HepG2 (cell line): ENCODE measurements around the gene ORC6. TPM values are rescaled to one million over a fixed set of nuclear protein-coding genes. Genes with fewer than 3 reads are reported as not detected.
A peak's percentile ranks its signal among the peaks of the same experiment; 100 is the strongest.

ENCODE experiments used
- AKNA ChIP-seq: sonication (generic); formaldehyde crosslinking; IDR thresholded peaks from 2 replicates; pipeline ENCODE4 v1.4.0; 2020; ENCODE audit warnings: missing genetic modification reagents, borderline replicate concordance
- CENPBD1 ChIP-seq: sonication (generic); formaldehyde crosslinking; IDR thresholded peaks from 2 replicates; pipeline ENCODE4 v1.8.0; 2022; ENCODE audit warnings: missing genetic modification reagents, low read depth, mild to moderate bottlenecking, borderline replicate concordance
- HIVEP1 ChIP-seq: sonication (generic); formaldehyde crosslinking; IDR thresholded peaks from 2 replicates; pipeline ENCODE4 v1.4.0; 2020; ENCODE audit warnings: mild to moderate bottlenecking, missing genetic modification reagents
- MIER2 ChIP-seq: IDR thresholded peaks from 2 replicates; pipeline ENCODE4 v1.6.1; 2016; ENCODE audit warnings: missing biosample characterization, missing genetic modification reagents
- SCMH1 ChIP-seq: sonication (generic); formaldehyde crosslinking; IDR thresholded peaks from 2 replicates; pipeline ENCODE4 v1.9.0; 2021; ENCODE audit warnings: missing genetic modification reagents, mild to moderate bottlenecking, borderline replicate concordance
- YEATS2 ChIP-seq: sonication (generic); formaldehyde crosslinking; IDR thresholded peaks from 2 replicates; pipeline ENCODE4 v1.4.0; 2020; ENCODE audit warnings: missing genetic modification reagents, borderline replicate concordance
- ZNF501 ChIP-seq: sonication (generic); formaldehyde crosslinking; IDR thresholded peaks from 2 replicates; pipeline ENCODE4 v1.5.1; 2020; ENCODE audit warnings: mild to moderate bottlenecking, moderate library complexity, missing genetic modification reagents
- ZNF589 ChIP-seq: sonication (generic); formaldehyde crosslinking; conservative IDR thresholded peaks from 2 replicates; pipeline ENCODE4 v1.8.0; 2022; ENCODE audit warnings: mild to moderate bottlenecking, moderate library complexity, missing genetic modification reagents
- ZNF672 ChIP-seq: sonication (generic); formaldehyde crosslinking; IDR thresholded peaks from 2 replicates; pipeline ENCODE4 v1.8.1; 2022; ENCODE audit warnings: missing genetic modification reagents
- ZNF773 ChIP-seq: sonication (generic); formaldehyde crosslinking; IDR thresholded peaks from 2 replicates; pipeline ENCODE4 v1.4.0; 2020; ENCODE audit warnings: missing genetic modification reagents, borderline replicate concordance
- ZNF879 ChIP-seq: sonication (generic); formaldehyde crosslinking; IDR thresholded peaks from 2 replicates; pipeline ENCODE4 v1.8.1; 2023; ENCODE audit warnings: missing genetic modification reagents
- polyA plus RNA-seq, 8 experiments: library from polyadenylated mRNA; depleted of rRNA in 3 of 8; stranded (reverse) in 7 of 8; unstranded in 1 of 8; fragments of >200 nt; fragmentation: Illumina TruSeq in 4 of 8; extraction: Trizol in 4 of 8; gene quantifications; 2 replicates each; pipeline versions ENCODE4 v1.2.1 to v1.2.3, GENCODE V29; 2011 to 2016; ENCODE audit warnings: low read depth in 4 of 8, missing spikeins in 1 of 8, mixed read lengths in 1 of 8; ENCODE audit not compliant: insufficient read depth in 1 of 8
- total RNA-seq, 5 experiments: library from RNA; depleted of rRNA; stranded (reverse); fragments of >200 nt; fragmentation: Illumina TruSeq; extraction: Trizol; gene quantifications; 2 replicates each; pipeline ENCODE4 v1.2.3, GENCODE V29; 2016; ENCODE audit warnings: low read depth in 1 of 5
- TF ChIP-seq, protein P1 (sequence below): sonication (generic); formaldehyde crosslinking; IDR thresholded peaks from 2 replicates; pipeline ENCODE4 v1.4.0; 2020; ENCODE audit warnings: missing genetic modification reagents
- TF ChIP-seq, protein P2 (sequence below): sonication (generic); formaldehyde crosslinking; IDR thresholded peaks from 2 replicates; pipeline ENCODE4 v1.8.1; 2023; ENCODE audit warnings: mild to moderate bottlenecking, moderate library complexity, missing genetic modification reagents

Gene ORC6
- total and polyA plus RNA-seq, 2 of the 13 experiments (the other 11 are each of a cell fraction or from before 2014, with no cell fraction given) = 34.2 to 69.8 TPM

GRCh38 chr16:46689365-46690280 is at the start of gene ORC6 (continued):
- TF ChIP-seq YEATS2 (CRISPR knock-in tag) (no peak; the same call in 1 of the 2 replicates), ZNF501 (CRISPR knock-in tag) (0 out of 2 replicates have a peak, but pooled peaks have one; percentile 15), ZNF879 (CRISPR knock-in tag) (no peak), ZNF589 (0 out of 2 replicates have a peak, but pooled peaks have one; percentile 60), HIVEP1 (CRISPR knock-in tag) (no peak), AKNA (no peak), MIER2 (CRISPR knock-in tag) (no peak; the same call in 1 of the 2 replicates), CENPBD1 (CRISPR knock-in tag) (no peak), SCMH1 (no peak), ZNF672 (CRISPR knock-in tag) (no peak), ZNF773 (CRISPR knock-in tag) (peak; percentile 64; the same call in 1 of the 2 replicates)
- TF ChIP-seq, protein P1, sequence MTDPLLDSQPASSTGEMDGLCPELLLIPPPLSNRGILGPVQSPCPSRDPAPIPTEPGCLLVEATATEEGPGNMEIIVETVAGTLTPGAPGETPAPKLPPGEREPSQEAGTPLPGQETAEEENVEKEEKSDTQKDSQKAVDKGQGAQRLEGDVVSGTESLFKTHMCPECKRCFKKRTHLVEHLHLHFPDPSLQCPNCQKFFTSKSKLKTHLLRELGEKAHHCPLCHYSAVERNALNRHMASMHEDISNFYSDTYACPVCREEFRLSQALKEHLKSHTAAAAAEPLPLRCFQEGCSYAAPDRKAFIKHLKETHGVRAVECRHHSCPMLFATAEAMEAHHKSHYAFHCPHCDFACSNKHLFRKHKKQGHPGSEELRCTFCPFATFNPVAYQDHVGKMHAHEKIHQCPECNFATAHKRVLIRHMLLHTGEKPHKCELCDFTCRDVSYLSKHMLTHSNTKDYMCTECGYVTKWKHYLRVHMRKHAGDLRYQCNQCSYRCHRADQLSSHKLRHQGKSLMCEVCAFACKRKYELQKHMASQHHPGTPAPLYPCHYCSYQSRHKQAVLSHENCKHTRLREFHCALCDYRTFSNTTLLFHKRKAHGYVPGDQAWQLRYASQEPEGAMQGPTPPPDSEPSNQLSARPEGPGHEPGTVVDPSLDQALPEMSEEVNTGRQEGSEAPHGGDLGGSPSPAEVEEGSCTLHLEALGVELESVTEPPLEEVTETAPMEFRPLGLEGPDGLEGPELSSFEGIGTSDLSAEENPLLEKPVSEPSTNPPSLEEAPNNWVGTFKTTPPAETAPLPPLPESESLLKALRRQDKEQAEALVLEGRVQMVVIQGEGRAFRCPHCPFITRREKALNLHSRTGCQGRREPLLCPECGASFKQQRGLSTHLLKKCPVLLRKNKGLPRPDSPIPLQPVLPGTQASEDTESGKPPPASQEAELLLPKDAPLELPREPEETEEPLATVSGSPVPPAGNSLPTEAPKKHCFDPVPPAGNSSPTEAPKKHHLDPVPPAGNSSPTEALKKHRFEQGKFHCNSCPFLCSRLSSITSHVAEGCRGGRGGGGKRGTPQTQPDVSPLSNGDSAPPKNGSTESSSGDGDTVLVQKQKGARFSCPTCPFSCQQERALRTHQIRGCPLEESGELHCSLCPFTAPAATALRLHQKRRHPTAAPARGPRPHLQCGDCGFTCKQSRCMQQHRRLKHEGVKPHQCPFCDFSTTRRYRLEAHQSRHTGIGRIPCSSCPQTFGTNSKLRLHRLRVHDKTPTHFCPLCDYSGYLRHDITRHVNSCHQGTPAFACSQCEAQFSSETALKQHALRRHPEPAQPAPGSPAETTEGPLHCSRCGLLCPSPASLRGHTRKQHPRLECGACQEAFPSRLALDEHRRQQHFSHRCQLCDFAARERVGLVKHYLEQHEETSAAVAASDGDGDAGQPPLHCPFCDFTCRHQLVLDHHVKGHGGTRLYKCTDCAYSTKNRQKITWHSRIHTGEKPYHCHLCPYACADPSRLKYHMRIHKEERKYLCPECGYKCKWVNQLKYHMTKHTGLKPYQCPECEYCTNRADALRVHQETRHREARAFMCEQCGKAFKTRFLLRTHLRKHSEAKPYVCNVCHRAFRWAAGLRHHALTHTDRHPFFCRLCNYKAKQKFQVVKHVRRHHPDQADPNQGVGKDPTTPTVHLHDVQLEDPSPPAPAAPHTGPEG (CRISPR knock-in tag) = peak; percentile 58
- TF ChIP-seq, protein P2, sequence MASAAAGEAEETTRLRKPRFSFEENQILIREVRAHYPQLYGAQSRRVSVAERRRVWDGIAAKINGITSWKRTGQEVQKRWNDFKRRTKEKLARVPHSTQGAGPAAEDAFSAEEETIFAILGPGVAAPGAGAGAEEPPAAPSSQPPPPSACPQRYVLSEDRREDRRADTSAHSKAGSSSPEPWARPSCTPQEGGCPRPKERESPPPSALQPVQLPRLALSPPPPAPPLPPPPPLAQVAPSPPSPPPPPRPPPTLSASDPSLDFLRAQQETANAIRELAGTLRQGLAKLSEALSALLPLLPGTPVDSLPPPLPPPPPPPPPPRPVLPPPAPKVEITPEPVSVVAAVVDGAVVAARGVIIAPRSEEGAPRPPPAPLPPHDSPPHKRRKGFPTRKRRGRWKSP (CRISPR knock-in tag) = peak; percentile 89
